Natural killer cell (primary cell): Measurements from ENCODE around the gene C1orf141. TPM values are rescaled to one million over a fixed set of nuclear protein-coding genes. Genes with fewer than 3 reads are reported as not detected.

Source experiments
- ATAC-seq, 3 donors: fragments of 150-1000 bp in 2 of 3; fragments of 200-7000 bp in 1 of 3; cut with Tn5 transposase; 1 replicate in 1 of 3; 2 replicates in 2 of 3; pipeline ENCODE4 v1.10.0; 2021; ENCODE audit warnings: mild to moderate bottlenecking in 2 of 3, moderate library complexity in 2 of 3
- DNase-seq, 2 donors: peaks; one replicate each; pipeline versions ENCODE4 v3.0.0 to v3.0.0-alpha.2; 2013 to 2021; ENCODE audit warnings: mixed read lengths in 1 of 2
- H3K27ac ChIP-seq: one replicate; pipeline ENCODE4 v1.5.1; 2013; ENCODE audit warnings: mild to moderate bottlenecking, low read length
- H3K27me3 ChIP-seq: one replicate; pipeline ENCODE4 v1.6.1; 2013; ENCODE audit warnings: low read length; ENCODE audit not compliant: control insufficient read depth, insufficient read depth
- H3K36me3 ChIP-seq: one replicate; pipeline ENCODE4 v1.6.1; 2013; ENCODE audit warnings: low read length; ENCODE audit not compliant: control insufficient read depth, insufficient read depth
- H3K4me1 ChIP-seq: one replicate; pipeline ENCODE4 v1.6.1; 2013; ENCODE audit warnings: low read length; ENCODE audit not compliant: control insufficient read depth, insufficient read depth
- H3K4me3 ChIP-seq: one replicate; pipeline ENCODE4 v1.5.1; 2013; ENCODE audit warnings: low read length
- H3K9me3 ChIP-seq: one replicate; pipeline ENCODE4 v1.6.1; 2013; ENCODE audit warnings: low read length; ENCODE audit not compliant: control insufficient read depth, insufficient read depth
- H3K27ac Mint-ChIP-seq, 2 donors: one replicate each; pipeline ENCODE4 v1.8.0; 2022; ENCODE audit warnings: mild to moderate bottlenecking in 2 of 2, mixed read lengths in 2 of 2, moderate library complexity in 1 of 2
- H3K27me3 Mint-ChIP-seq, 2 donors: one replicate each; pipeline ENCODE4 v1.8.0; 2022; ENCODE audit warnings: low read depth in 2 of 2, mixed read lengths in 2 of 2
- H3K36me3 Mint-ChIP-seq: one replicate; pipeline ENCODE4 v1.8.0; 2022; ENCODE audit warnings: mixed read lengths
- H3K4me1 Mint-ChIP-seq, 2 donors: one replicate each; pipeline ENCODE4 v1.8.0; 2022; ENCODE audit warnings: mixed read lengths in 2 of 2
- H3K4me3 Mint-ChIP-seq: one replicate; pipeline ENCODE4 v1.8.0; 2022; ENCODE audit warnings: mild to moderate bottlenecking, moderate library complexity, mixed read lengths
- H3K9me3 Mint-ChIP-seq, 2 donors: one replicate each; pipeline ENCODE4 v1.8.0; 2022; ENCODE audit warnings: mixed read lengths in 2 of 2
- CTCF ChIP-seq: fragments of 200-600 bp; IDR thresholded peaks from one replicate; pipeline ENCODE4 v1.8.0; 2022; ENCODE audit warnings: antibody characterized with exemption
- WGBS: methylation state at CpG from one replicate; pipeline ENCODE4 v1.1.7; 2013; ENCODE audit warnings: missing lambda C conversion rate; ENCODE audit not compliant: insufficient coverage; 5-methylcytosine and 5-hydroxymethylcytosine counted together
- intact Hi-C: fragments of 100-400 bp; cut with micrococcal nuclease; formaldehyde crosslinking; loops from one replicate; pipeline ENCODE4 v1.14.2; 2022
- total RNA-seq, 4 donors: library from RNA; stranded (reverse); fragments of 120-200 nt in 1 of 4; gene quantifications; one replicate each; pipeline versions ENCODE4 v1.2.3 to v1.2.4, GENCODE V29; 2013 to 2022

C1orf141 gene
- total RNA-seq, 3 donors from 2014 or later (not counting 1 experiment from before 2014, with no cell fraction given), result not detected

DNA sequence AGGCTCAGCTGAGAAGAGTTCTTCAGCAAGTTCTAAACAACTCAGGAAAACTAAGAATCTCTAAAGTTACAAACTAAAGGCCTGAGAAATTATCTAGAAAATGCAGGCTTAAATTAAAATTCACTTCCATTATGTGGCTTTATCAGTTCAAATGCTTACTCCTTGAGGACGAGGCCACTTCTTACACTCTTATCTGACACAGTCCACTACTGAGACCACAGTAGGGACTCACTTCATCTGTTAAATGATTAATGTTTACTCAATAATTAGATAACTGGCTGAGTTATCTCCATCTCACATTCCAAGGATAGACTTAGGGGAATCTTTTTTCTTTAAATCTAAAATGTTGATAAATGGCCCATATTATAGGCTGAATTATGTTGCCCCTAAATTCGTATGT is 1.6 kb downstream of the C1orf141 start:
- Histone ChIP-seq H3K27ac (no peak overlapping the region), H3K4me1 (peaks cover 8% of the 10 kb centered on the region), H3K4me3 (no peak overlapping the region), H3K9me3 (no peaks in the 10 kb centered on the region), H3K36me3 (no peaks in the 10 kb centered on the region), H3K27me3 (peaks cover 4% of the 10 kb centered on the region)
- no peaks in the 10 kb centered on the region for H3K36me3 Mint-ChIP-seq
- no peak overlapping the region for H3K4me3 Mint-ChIP-seq
- no peak overlapping the region for H3K27ac Mint-ChIP-seq
- intact Hi-C loops, result no loop called here
- TF ChIP-seq CTCF, result no peak
- ATAC-seq, result no peak
- no peaks in the 10 kb centered on the region for H3K9me3 Mint-ChIP-seq
- 85% methylated on average over 2 of the region's 2 CpGs for WGBS
- H3K27me3 Mint-ChIP-seq, result peaks cover 5 to 11% of the 10 kb centered on the region in 2 donors
- DNase-seq, result no peak
- peaks cover 7% of the 10 kb centered on the region in 2 donors for H3K4me1 Mint-ChIP-seq

GRCh38 chr1:67130673-67131072 is 4.1 kb downstream of the C1orf141 start:
- Mint-ChIP-seq H3K27me3 (peaks cover 5 to 11% of the 10 kb centered on the region in 2 donors), H3K36me3 (no peaks in the 10 kb centered on the region), H3K9me3 (no peaks in the 10 kb centered on the region), H3K4me3 (no peak overlapping the region), H3K27ac (no peak overlapping the region), H3K4me1 (peaks cover 7 to 15% of the 10 kb centered on the region in 2 donors)
- Histone ChIP-seq H3K9me3 (no peaks in the 10 kb centered on the region), H3K36me3 (no peaks in the 10 kb centered on the region), H3K4me3 (no peak overlapping the region), H3K27me3 (peaks cover 4% of the 10 kb centered on the region), H3K27ac (no peak overlapping the region), H3K4me1 (peaks cover 8% of the 10 kb centered on the region)
- no peak for DNase-seq
- ATAC-seq, result no peak
- intact Hi-C loops, result no loop called here
- no peak for TF ChIP-seq CTCF
- no CpG with 5 or more reads among the region's 2 CpGs for WGBS

DNA sequence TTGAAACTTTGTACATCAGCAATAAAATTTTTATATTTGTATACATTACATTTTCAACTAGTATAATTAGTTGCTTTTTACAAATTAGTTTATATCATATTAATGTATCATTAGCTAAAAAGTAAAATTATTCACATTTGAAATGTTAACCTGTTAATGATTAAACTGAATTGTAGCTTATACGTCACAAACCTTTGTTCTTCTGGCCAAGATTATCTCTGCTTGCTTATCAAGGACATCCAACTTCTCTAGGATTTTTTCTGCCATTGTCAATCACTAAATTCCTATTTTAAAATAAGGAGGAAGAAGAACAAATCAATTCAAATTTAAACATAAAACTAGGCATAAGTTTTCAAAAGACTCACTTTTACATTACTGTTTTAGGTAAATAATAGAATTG is 7.8 kb downstream of the C1orf141 start:
- DNase-seq (no peak), ATAC-seq (no peak)
- no peaks in the 10 kb centered on the region for H3K27me3 Mint-ChIP-seq
- no peaks in the 10 kb centered on the region for H3K9me3 Mint-ChIP-seq
- H3K9me3 ChIP-seq, result no peaks in the 10 kb centered on the region
- intact Hi-C loops, result no loop called here
- H3K4me1 ChIP-seq, result no peaks in the 10 kb centered on the region
- H3K4me3 ChIP-seq, result no peak overlapping the region
- WGBS, result 100% methylated on average over 1 of the region's 1 CpG
- H3K4me1 Mint-ChIP-seq, result peaks cover 0 to 8% of the 10 kb centered on the region in 2 donors
- no peak overlapping the region for H3K27ac ChIP-seq
- no peaks in the 10 kb centered on the region for H3K36me3 ChIP-seq
- no peak for TF ChIP-seq CTCF
- H3K27me3 ChIP-seq, result no peaks in the 10 kb centered on the region
- H3K4me3 Mint-ChIP-seq, result no peak overlapping the region
- no peaks in the 10 kb centered on the region for H3K36me3 Mint-ChIP-seq
- no peak overlapping the region for H3K27ac Mint-ChIP-seq

GRCh38 chr1:67126111-67126746 is 8.5 kb downstream of the C1orf141 start:
- no peaks in the 10 kb centered on the region for H3K36me3 Mint-ChIP-seq
- Histone ChIP-seq H3K4me3 (no peak overlapping the region), H3K9me3 (no peaks in the 10 kb centered on the region), H3K4me1 (no peaks in the 10 kb centered on the region), H3K27ac (no peak overlapping the region), H3K36me3 (no peaks in the 10 kb centered on the region), H3K27me3 (no peaks in the 10 kb centered on the region)
- 100% methylated on average over 1 of the region's 5 CpGs for WGBS
- H3K27ac Mint-ChIP-seq, result no peak overlapping the region
- no peaks in the 10 kb centered on the region for H3K27me3 Mint-ChIP-seq
- DNase-seq, result no peak
- no peak for TF ChIP-seq CTCF
- no peak for ATAC-seq
- peaks cover 0 to 8% of the 10 kb centered on the region in 2 donors for H3K4me1 Mint-ChIP-seq
- no peaks in the 10 kb centered on the region for H3K9me3 Mint-ChIP-seq
- no peak overlapping the region for H3K4me3 Mint-ChIP-seq
- intact Hi-C loops, result no loop called here
